ENCODE measurements around the gene ALK.

ALK gene

DNA sequence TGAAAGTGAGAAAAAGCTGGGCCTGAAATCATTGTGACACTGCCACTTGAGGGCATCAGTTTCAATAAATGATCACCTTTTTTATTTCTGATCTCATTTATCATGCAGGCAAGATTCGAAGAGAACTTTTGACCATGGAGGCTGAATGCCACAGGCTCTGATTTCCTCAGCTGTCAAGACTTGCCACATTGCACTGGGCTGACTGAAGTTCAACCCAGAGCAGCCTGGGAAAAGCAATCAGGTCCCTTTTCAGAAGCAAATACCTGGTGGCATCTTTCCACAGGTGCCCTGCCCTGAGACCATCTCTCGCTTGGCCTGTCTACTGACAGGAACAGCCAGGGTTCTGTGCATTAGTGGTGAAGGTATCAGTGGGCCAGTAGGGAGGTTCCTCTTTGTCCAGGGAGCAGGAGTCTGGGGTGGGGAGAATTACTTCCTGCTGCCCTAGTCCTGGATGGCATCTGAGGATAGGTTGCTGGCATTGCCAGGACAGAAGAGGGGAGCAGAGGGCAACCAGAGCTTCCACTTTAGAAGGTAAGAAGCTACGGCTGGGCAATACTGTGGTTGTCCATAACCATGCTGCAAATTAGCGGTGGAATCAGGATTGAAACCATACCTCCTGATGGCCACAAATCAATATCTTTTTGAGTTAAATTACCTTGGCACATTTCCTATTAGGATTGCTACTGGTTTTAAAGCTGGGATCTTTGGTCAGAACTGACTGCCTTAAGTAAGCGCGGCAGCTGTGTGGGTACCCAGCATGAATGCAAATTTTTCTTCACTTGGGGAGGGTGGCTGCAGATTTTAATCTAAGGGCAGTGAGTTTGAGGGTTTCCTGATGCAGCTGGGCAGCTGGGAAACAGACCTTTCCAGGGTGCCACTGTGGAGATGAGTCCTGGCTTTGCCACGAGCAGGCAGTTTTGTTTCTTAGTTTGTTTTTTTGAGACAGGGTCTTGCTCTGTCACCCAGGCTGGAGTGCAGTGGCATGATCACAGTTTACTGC is 394.5 kb downstream of the ALK start:
- DNase-seq (ENCODE audit: low read depth) = no peak

DNA sequence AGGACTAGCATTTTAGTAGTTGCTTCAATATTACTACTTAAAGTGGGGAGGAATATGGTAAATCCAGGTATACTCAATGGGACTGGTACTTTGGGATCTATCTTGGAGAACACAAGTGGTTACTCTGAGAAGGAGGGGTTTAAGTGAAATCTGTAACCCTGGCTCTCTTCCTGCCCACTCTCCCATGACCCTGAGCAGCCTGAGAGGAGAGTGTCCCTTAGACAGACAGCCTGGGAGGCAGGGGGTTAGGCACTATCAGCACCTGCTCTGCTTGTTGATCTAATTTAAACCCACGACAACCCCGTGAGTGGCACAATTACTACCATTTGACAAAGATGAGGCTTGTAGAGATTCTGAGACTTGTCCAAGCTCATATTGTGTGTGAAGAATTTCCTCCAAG is 395.5 kb downstream of the ALK start:
- DNase-seq (ENCODE audit: low read depth) = no peak

DNA sequence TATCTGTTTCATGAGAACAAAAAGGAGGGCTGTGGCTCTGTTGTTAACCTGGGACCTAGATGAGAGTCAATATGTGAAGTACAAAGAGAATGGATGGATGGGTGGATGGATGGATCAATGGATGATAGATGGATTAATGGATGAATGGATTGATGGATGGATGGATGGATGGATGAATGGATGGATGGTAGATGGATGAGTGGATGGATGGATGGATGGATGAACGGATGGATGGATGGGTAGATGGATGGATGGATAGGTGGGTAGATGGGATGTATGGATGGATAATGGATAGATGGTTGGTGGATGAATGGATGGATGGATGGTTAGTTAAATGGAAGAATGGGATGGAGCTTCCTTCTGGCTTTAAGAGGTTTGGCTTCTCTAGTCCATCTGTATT is 396.7 kb downstream of the ALK start:
- no peak for DNase-seq (ENCODE audit: low read depth)

DNA sequence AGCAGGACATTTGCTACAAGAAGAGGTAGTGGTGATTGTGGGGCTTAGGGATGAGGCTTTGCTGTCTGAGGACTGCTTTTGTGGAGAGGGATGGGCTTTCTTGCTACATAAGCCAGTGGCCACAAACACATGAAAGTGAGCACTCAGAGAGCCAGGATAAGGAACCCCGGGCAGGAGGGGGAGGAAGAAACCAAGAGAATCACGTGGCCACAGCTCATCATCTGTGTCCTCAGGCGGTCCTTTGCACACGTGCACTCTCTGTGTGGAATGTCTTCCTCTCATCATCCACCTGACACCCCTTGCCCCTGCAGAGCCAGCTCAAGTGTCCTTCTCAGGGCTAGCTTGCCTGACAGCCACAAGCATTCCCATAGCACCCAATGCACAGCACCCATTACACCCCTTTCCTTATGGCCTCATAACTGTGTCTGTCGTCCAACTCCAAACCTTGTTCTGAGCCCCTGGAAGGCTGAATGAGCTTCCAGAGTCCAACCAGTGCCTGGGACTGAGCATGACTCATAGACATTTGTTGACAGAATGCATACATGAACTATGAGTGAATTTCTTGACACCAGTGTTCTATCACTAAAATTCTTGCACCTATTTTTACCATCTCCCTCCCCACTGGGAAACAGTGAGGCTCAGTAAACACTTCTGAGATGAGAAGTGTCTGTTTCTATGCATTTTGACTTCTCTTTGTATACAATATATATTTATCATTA is 398.3 kb downstream of the ALK start:
- no peak for DNase-seq (ENCODE audit: low read depth)

DNA sequence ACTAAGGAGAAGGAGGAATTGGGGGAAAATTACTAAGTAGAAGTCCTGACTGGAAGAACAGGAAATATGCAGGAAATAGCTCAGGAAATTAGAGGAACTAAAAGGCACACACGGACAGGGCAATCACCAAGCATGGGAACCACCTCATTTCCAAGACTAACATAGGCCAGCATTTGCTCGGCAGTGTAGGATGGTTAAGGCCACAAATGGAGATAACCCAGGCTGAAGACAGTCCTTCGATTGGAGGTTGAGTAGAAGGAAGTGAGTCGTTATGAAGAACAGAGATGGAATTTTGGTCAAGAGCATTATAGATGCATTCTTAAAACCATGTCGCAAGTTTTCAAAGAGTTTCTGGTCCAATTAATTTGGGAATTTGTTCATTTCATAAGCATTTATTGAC is 401.4 kb downstream of the ALK start:
- DNase-seq (ENCODE audit: low read depth) = no peak

DNA sequence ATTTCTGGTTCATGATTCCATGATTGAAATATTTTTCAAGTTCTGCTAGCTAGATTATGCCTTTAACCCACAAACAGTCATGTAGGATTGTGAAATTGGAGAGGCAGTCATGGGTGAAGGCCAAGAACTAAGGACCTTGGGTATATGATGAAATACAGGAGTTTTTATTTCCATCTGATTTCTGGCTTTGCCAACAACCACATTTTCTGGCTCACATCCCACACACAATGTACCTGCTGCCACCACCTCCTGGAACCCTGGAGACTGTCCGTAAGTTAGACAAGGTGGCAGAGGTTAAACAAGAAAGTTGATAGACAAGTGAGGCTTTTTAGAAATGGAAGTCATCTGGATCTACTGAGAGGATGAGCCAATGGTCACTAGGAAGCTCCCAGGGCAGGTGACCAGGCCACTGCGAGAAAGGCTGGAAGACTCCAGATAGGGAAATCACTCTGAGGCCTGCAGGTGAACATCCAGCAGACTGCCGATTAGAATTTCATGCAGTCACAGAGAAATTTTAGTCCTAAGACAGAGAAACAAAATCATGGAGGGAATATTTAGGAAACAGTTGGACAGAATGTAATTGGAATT is 402.0 kb downstream of the ALK start:
- DNase-seq (ENCODE audit: low read depth) = peak; percentile 41

DNA sequence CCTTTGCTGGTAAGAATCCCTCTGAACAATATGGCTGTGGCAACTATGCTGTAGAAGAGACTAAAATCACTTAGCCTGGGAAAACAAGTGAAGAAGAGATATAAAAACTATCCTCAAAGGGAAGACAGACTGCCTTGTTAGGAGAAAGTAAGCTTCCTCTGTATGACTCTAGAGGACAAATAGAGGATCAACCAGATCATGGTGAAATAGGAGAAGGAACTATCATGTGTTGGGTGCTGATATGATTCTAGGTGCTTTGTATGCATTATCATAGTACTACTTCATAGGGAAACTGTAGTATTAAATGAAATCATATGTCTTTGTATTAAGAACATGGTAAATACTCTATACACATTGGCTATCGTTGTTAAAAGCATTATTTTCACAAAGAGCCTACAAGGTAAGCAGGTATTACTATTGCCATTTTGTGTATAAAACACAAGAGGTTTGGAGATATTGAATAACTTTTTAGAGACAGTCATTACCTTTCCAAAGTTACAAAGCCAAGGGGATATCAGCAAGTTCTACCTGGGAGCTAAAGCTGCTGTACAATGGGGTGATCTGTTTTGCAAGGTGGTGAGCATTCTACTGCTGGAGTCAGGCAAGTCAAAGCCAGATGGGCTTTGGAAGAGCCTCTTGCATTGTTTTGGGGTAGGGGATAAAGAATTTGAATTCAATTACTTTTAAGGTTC is 402.6 kb downstream of the ALK start:
- DNase-seq (ENCODE audit: low read depth) = no peak

DNA sequence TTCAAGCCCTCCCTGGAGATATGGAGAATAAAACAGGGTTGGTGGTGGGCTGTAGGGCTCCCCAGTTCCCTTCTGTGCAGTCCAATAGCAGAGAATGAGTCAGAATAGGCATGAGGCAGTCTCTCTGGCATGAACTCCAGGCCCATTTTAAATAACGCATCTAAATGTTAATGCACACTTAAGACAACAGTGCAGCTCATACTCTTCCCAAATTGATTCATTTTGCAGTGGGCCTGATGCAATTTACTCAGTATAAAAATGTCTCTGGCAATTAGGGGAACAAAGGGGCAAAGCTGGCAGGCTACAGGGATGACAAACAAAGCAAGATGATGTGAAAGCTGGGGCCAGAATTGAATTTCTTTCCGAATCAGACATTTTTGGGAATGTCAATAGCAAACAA is 403.4 kb downstream of the ALK start:
- DNase-seq (ENCODE audit: low read depth) = no peak

DNA sequence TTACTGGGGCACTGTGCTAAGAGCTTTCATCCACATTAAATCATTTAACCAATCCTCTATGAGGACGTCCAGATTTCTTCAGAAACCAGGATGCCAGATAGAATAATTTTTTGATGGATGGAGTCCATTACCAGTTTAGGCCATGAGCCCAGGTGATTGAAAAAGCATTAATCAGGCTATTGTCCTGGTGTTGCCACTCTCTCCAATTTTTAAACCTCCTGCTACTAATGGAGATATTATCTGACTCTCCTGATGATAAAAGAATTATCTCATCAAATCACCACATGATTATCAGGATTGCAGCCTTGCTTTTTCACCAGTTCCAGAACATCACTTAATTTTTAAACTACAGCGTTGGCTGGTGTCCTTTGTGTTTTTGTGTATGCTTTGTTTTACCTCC is 404.0 kb downstream of the ALK start:
- no peak for DNase-seq (ENCODE audit: low read depth)

DNA sequence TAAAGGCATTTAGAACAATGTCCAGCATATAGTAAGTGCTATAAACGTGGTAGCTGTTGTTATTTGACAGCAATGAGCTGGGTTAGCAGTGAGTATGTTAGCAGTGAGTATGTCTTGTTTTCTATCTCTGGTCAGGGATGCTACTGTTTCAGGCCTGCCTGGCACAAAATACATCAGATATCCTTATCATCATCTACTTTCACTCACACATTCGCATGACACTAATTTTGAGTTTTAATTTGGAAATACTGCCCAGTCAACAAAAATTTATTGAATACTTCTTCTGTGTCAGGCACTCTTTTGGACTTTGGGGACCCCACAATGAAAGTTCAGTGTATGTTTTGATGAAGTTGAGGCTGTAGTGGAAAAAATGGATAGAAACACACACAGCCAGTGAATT is 404.6 kb downstream of the ALK start:
- DNase-seq (ENCODE audit: low read depth) = no peak

DNA sequence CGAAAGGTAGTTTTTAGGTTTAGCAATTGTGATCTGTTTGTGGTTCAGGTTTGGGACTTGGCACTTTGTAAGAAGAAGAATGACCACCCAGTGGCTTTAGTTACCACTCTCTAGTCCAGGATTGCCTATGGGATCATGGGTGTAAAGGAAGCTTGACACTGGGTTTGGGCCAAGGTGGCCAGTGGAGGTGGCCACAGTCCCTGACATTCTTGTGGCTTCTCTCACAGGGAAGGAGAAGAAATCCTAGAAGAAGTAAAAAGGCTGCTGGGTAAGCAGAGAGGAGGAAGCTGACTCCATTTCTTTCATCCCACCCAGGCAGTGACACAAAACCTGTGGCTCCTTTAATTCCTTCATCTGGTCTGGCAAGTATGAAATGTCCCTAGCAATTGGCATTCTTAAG is 411.5 kb downstream of the ALK start:
- no peak for DNase-seq (ENCODE audit: low read depth)

DNA sequence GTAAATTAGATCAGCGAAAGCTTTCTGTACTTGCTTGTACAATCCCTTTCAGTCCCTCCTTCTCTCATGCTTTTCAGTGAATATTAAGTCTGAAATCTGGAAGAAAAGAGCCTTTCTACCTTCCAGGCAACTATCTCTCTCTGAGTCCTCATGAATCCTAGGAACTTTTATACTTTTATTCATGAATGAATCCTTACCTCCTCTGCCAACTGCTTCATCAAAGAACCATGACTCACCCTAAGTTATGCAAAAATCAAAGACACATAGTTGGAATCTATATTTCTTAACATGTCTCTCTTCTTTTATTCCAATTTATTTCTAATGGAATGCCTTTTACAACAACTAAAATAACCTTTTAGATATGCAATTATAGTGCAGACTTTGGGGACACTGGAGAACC is 412.0 kb downstream of the ALK start:
- no peak for DNase-seq (ENCODE audit: low read depth)

DNA sequence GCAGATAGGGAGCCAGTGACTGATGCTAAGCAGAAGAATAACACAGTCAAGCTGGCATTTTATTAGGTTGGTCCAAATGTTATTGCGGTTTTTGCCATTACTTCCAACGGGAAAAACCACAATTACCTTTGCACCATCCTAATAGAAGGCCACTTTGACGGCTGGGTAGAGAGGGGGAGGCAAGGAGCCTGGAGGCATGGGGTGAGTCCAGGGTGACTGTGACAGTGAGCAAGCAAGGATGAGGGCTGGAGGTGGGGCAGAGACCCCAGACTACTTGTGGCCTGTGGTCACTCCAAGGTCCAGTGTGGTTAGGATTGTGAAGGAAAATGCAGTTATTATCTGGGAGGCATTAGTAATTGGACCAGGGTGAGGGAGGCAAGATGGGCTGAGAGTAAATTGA is 416.6 kb downstream of the ALK start:
- DNase-seq (ENCODE audit: low read depth) = no peak

DNA sequence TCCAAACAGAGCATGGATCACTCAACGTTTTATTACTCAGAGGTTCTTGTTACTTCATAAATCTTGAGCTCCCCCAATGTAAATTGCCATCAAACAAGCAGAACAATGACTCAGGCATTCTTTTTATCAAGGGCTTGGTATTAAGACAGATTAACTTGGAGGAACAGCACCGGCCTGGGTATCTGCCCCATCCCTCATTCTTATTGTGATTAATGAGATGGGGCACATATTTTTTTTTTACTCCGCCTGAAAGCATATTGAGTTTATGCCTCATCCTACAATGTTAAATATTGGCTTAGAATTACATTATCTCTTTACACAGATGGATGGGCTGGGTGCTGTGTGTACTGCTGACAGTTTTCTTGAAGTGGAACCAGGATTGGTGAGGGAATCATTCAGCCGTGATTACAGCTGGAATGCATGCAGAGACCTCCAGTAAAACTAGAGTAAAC is 418.9 kb downstream of the ALK start:
- no peak for DNase-seq (ENCODE audit: low read depth)

DNA sequence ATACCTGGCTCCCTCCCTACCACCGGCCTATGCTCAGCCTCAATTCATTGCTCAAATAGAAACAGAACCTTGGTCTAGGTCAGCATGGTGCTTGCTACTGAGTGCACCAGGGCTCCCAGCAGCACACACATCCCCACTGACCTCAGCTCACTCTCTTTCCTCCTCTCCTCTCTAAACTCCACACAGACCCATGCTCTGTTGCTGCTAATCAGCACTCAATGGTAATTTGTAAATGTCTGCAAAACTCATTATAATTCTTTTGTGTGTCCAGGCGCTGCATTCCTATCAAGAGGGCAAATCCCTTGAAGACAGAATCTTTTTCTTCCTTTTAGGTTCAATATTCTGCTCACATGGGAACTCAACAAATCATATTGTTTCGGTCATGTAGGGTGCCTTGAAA is 424.0 kb downstream of the ALK start:
- DNase-seq (ENCODE audit: low read depth) = no peak

DNA sequence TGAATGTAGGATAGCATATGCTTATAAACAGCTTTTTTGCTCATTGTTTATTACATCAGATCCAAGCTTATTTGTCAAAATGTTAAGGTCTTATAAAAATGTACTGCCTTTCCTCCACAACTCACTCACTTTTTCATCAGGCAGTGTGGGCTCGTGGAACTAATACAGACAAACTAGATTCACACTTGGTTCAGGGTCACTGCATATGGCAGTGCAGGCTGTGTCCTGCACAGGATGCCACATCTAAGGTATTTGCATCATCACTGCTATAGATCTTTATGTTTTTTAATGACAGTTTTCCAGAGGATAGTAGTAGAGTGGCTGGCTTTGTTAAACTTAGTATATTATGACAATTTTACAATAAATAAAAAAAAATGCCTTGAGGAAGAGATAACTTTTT is 425.2 kb downstream of the ALK start:
- DNase-seq (ENCODE audit: low read depth) = no peak

DNA sequence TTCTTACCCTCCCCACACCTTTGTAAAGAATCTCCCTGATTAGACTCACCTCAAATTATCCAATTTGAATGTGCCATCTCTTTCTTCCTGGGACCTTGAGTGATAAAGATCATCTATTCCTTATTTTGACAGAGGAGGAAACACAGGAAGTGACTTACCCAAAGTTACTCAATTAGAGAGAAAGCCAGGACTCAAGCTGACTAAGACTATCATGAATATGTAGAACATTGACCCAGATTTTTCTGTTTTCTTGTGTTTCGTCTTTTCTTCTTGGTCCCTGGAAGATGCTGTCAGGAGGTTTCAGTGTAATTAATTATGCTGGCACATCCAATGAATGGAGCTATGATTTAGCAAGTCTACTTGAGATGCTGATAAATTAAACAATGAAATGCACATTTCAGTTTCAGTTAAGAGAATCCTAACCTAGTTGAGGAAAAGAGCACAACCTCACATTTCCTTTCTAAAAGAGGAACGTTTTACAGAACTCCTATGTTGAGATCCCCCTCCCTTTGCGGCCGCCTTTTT is 425.8 kb downstream of the ALK start:
- DNase-seq (ENCODE audit: low read depth) = no peak

DNA sequence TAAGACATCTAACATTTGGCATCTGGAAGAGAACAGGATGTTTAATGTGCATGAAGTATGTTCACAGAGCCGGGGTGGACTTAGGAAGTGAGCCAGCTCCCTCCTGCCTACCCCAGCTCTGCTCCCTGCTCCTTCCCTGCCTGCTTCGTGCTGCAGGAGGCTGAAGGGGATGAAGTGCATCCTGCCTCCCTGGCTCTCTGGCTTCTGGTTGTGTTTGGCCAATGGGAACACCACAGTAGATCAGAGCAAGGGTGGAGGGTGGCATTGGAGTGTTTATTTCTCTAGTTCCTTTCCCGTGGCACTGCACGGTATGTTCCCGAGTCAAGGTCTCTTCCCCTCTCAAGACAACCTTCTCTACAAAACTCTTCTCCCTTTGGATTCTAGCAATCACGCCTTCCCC is 426.3 kb downstream of the ALK start:
- DNase-seq (ENCODE audit: low read depth) = no peak

DNA sequence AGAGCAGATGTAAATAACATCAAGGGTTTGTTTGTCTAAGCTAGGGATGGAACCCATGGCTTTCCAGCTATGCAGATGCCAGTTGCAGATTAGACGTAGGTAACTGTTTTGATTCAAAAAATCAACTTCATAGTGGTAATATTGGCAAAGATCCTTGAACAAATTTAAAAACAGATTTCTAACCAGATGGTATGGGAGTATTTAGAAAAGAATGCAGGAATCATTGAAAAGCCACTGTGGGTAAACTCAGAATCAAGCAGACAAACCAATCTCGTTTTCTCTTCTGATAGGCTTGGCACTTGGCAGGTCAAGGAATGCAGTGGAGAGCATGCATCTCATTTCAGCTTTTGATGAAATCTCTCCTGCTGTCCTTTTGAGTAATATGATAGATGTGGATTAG is 428.7 kb downstream of the ALK start:
- DNase-seq (ENCODE audit: low read depth) = no peak

DNA sequence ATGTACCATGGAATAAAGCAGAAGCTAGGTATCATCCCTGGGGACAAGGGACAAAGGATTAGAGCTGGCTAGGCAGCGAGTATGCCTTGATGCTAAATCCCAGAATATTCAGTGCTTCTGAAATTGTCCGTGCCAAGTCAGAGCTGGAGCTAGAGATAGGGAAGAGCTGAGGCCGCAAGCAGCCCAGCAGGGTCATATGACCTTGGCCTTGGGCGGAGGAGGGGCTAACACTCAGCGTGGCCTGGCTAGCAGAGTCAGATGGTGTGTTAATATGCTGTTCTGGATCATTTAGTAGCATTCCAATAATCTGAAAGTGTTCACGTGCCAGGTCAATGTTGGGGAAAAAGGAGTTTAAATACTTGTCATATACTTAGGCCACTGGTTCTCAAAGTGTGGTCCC is 431.3 kb downstream of the ALK start:
- no peak for DNase-seq (ENCODE audit: low read depth)

DNA sequence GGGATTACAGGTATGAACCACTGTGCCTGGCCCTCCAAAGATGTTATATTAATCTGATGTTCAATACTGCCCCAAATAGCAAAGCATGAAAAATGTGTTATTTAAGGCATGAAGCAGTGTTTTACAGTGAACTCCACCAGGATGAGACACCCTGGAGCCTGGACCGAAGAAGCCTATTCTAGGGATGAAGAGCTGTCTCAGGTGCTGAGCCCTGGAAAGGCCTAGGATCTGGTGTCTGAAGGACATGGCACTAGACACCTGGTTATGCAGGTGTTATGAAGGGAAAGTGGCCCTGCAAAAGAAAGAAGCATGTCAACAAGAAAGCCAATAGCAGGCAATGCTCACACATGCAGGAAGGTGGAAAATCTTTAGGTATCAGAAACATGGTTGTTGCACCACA is 431.8 kb downstream of the ALK start:
- DNase-seq (ENCODE audit: low read depth) = no peak

DNA sequence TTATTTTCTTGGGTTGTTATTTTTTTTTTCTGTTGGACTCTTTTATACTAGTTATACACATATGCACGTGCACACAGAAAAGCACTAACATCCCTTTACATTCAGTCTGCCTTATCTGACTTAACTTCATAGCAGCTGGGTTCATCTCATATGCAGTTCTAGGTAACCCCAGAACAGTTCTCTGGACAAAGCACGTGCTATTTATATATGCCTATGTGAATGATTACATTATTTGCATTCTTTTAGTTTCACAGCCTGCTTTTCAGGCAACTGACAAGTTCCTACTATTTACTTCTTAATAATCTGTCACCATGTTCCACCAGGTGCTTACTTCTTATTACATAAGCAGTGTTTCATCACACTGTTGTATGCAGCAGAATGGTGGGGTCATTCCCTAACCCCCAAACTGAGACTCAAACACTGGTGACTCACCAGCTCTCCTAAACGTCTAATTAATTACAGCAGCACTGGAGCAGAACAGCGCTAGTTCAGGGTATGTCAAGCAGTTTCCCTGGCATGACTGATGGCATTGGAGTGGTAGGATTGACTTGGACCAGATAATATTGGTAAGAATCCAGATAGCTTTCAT is 433.3 kb downstream of the ALK start:
- no peak for DNase-seq (ENCODE audit: low read depth)

Measured in GM04504 (cell line).